Measurements from ENCODE around the gene TMEM236.

TMEM236 gene

DNA sequence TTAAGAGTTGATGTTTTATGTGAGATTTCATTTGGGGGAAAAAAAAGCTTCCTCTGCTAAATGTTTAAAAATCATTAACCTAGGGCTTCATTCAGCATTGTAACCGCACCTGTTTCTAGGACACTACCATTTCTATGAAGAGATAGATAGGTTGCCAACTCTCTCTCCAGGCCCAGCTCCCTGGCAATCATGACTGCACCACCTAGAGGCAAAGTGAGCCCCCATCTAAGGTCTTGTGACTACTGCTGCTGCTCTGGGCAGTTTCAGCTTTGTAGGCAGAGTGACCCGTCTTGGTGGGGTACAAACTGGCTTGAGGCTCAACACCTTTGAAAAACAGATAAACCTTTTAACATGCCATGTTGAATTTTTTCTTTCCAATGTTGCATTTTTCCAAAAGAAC lies 29.9 kb downstream of the TMEM236 start:
- Histone ChIP-seq H3K27me3 (replicated peaks; ENCODE audit: insufficient read depth, low read length) (no peaks in the 10 kb centered on the region), H2AFZ (ENCODE audit: low read length) (no peak overlapping the region), H3K36me3 (replicated peaks; ENCODE audit: insufficient read depth, low read length) (no peaks in the 10 kb centered on the region), H3K4me1 (ENCODE audit: low read length) (0 out of 2 replicates have a peak, but pooled peaks cover 6% of the 10 kb centered on the region), H3K9me3 (replicated peaks; ENCODE audit: insufficient read depth, low read length) (no peaks in the 10 kb centered on the region), H3K4me2 (ENCODE audit: low read depth, low read length) (no peak overlapping the region), H3K9me2 (replicated peaks; ENCODE audit: insufficient read depth, low read length) (no peaks in the 10 kb centered on the region), H3K79me2 (ENCODE audit: low read length) (no peaks in the 10 kb centered on the region), H3K9ac (ENCODE audit: low read length) (no peak overlapping the region), H4K20me1 (ENCODE audit: insufficient read depth, low read length) (no peaks in the 10 kb centered on the region), H3K27ac (ENCODE audit: low read length) (no peak overlapping the region), H3F3A (ENCODE audit: insufficient read depth, low read length) (no peaks in the 10 kb centered on the region), H3K4me3 (ENCODE audit: low read length) (no peak overlapping the region)
- TF ChIP-seq, protein P1, sequence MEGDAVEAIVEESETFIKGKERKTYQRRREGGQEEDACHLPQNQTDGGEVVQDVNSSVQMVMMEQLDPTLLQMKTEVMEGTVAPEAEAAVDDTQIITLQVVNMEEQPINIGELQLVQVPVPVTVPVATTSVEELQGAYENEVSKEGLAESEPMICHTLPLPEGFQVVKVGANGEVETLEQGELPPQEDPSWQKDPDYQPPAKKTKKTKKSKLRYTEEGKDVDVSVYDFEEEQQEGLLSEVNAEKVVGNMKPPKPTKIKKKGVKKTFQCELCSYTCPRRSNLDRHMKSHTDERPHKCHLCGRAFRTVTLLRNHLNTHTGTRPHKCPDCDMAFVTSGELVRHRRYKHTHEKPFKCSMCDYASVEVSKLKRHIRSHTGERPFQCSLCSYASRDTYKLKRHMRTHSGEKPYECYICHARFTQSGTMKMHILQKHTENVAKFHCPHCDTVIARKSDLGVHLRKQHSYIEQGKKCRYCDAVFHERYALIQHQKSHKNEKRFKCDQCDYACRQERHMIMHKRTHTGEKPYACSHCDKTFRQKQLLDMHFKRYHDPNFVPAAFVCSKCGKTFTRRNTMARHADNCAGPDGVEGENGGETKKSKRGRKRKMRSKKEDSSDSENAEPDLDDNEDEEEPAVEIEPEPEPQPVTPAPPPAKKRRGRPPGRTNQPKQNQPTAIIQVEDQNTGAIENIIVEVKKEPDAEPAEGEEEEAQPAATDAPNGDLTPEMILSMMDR (IDR thresholded peaks at IDR 0.05; ENCODE audit: low read length), result no peak
- TF ChIP-seq EZH2phosphoT487 (IDR thresholded peaks at IDR 0.05; ENCODE audit: low read length), result no peak
- TF ChIP-seq EZH2 (optimal IDR thresholded peaks at IDR 0.05; ENCODE audit: low read depth, low read length), result no peak
- DNase-seq, result no peak

DNA sequence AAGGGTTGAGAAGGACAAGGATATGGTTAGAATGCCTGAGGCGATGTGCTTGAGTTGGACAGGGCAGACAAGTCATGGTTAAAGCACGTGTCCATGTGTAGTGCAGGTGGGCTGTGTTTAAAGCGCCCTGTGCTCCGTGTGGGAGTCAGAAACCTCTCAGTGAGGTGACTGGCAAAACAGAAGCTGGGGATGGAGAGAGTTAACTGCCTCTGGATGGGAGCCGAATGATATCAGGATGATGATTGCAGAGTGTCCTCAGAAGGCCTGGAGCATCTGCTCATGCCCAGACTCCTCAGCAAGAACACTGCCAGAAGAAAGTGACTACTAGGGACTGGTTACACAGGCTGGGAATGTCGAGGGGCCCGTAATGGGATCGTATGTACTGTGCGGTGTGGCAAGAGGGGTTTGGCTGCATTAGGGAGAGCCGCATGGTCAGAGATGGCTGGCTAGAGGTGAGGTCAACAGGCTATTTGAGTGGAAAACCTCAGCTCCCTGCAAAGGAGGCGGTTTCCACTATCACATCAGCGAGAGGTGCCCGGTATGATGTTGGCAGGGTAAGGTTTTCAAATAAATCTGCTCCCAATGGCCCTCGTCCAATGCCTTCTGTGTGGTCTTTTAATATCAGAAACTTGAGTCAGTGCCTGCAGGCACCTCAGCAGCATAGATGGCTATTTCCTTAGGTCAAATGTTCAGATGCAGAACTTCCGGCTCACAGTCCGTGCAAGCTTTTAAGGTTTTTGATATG lies 31.1 kb downstream of the TMEM236 start:
- Histone ChIP-seq H3K27ac (ENCODE audit: low read length) (no peak overlapping the region), H3K4me2 (ENCODE audit: low read depth, low read length) (no peak overlapping the region), H4K20me1 (ENCODE audit: insufficient read depth, low read length) (no peaks in the 10 kb centered on the region), H3K79me2 (ENCODE audit: low read length) (no peaks in the 10 kb centered on the region), H3K9ac (ENCODE audit: low read length) (no peak overlapping the region), H3F3A (ENCODE audit: insufficient read depth, low read length) (no peaks in the 10 kb centered on the region), H3K9me3 (replicated peaks; ENCODE audit: insufficient read depth, low read length) (no peaks in the 10 kb centered on the region), H3K4me3 (ENCODE audit: low read length) (no peak overlapping the region), H3K4me1 (ENCODE audit: low read length) (0 out of 2 replicates have a peak, but pooled peaks cover 6% of the 10 kb centered on the region), H3K27me3 (replicated peaks; ENCODE audit: insufficient read depth, low read length) (no peaks in the 10 kb centered on the region), H3K9me2 (replicated peaks; ENCODE audit: insufficient read depth, low read length) (no peaks in the 10 kb centered on the region), H3K36me3 (replicated peaks; ENCODE audit: insufficient read depth, low read length) (no peaks in the 10 kb centered on the region), H2AFZ (ENCODE audit: low read length) (no peak overlapping the region)
- no peak for DNase-seq
- TF ChIP-seq EZH2 (optimal IDR thresholded peaks at IDR 0.05; ENCODE audit: low read depth, low read length), result no peak

DNA sequence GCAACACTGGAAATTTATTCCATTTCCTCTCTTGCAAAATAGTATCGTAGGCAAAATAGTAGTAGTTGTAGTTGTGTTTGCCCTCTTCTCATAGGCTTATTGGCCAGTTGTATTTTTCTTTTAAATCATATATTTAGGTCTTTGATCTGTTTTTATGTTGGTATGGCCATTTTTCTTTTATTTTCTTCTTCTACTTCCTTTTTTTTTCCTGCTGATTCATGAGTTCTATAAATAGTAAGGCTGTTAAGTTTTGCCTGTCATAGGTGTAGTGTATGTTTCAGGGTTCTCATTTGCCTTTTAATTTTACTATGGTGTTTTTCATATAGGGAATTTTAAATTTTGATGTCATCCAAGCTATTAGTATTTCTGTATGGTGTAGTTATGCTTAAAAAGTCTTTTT lies 31.8 kb downstream of the TMEM236 start:
- no peak overlapping the region for H3K9ac ChIP-seq (ENCODE audit: low read length)
- H3K36me3 ChIP-seq (replicated peaks; ENCODE audit: insufficient read depth, low read length), result no peaks in the 10 kb centered on the region
- no peaks in the 10 kb centered on the region for H3K79me2 ChIP-seq (ENCODE audit: low read length)
- no peak overlapping the region for H3K4me3 ChIP-seq (ENCODE audit: low read length)
- H3K9me3 ChIP-seq (replicated peaks; ENCODE audit: insufficient read depth, low read length), result no peaks in the 10 kb centered on the region
- no peaks in the 10 kb centered on the region for H4K20me1 ChIP-seq (ENCODE audit: insufficient read depth, low read length)
- no peak overlapping the region for H3K27ac ChIP-seq (ENCODE audit: low read length)
- no peaks in the 10 kb centered on the region for H3F3A ChIP-seq (ENCODE audit: insufficient read depth, low read length)
- no peaks in the 10 kb centered on the region for H3K27me3 ChIP-seq (replicated peaks; ENCODE audit: insufficient read depth, low read length)
- no peak for DNase-seq
- no peak for TF ChIP-seq EZH2 (optimal IDR thresholded peaks at IDR 0.05; ENCODE audit: low read depth, low read length)
- TF ChIP-seq EZH2phosphoT487 (IDR thresholded peaks at IDR 0.05; ENCODE audit: low read length), result no peak
- TF ChIP-seq, protein P1 (IDR thresholded peaks at IDR 0.05; ENCODE audit: low read length), result no peak
- H2AFZ ChIP-seq (ENCODE audit: low read length), result no peak overlapping the region
- no peaks in the 10 kb centered on the region for H3K9me2 ChIP-seq (replicated peaks; ENCODE audit: insufficient read depth, low read length)
- H3K4me1 ChIP-seq (ENCODE audit: low read length), result 0 out of 2 replicates have a peak, but pooled peaks cover 6% of the 10 kb centered on the region
- no peak overlapping the region for H3K4me2 ChIP-seq (ENCODE audit: low read depth, low read length)

DNA sequence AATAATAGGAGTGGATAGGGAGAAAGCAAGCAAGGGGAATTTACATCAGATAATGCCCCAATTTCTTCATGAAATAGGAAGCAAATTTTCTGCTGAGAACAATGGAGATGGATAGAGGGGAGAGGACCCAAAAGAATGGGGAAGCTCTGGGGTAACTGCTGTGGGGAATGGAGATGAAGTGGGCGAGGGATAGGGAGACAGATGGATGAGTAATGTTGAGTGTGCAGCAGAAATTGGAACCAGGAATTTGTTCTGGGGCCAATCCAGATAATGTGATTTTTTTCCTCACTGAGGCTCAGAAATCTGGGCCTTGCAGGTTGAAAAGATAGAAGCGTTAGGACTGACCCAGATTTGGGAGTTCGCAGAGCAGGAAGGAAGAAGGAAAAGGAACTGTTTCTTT lies 32.7 kb downstream of the TMEM236 start:
- no peak overlapping the region for H3K4me2 ChIP-seq (ENCODE audit: low read depth, low read length)
- no peak overlapping the region for H3K4me3 ChIP-seq (ENCODE audit: low read length)
- no peak overlapping the region for H3K27ac ChIP-seq (ENCODE audit: low read length)
- H3K36me3 ChIP-seq (replicated peaks; ENCODE audit: insufficient read depth, low read length), result no peaks in the 10 kb centered on the region
- no peak overlapping the region for H2AFZ ChIP-seq (ENCODE audit: low read length)
- no peaks in the 10 kb centered on the region for H3K9me3 ChIP-seq (replicated peaks; ENCODE audit: insufficient read depth, low read length)
- DNase-seq, result no peak
- TF ChIP-seq EZH2phosphoT487 (IDR thresholded peaks at IDR 0.05; ENCODE audit: low read length) (no peak), EZH2 (optimal IDR thresholded peaks at IDR 0.05; ENCODE audit: low read depth, low read length) (no peak)
- TF ChIP-seq, protein P1 (IDR thresholded peaks at IDR 0.05; ENCODE audit: low read length), result no peak
- H3K27me3 ChIP-seq (replicated peaks; ENCODE audit: insufficient read depth, low read length), result no peaks in the 10 kb centered on the region
- H3K9ac ChIP-seq (ENCODE audit: low read length), result no peak overlapping the region
- no peaks in the 10 kb centered on the region for H3K79me2 ChIP-seq (ENCODE audit: low read length)
- H3F3A ChIP-seq (ENCODE audit: insufficient read depth, low read length), result no peaks in the 10 kb centered on the region
- H4K20me1 ChIP-seq (ENCODE audit: insufficient read depth, low read length), result no peaks in the 10 kb centered on the region
- 0 out of 2 replicates have a peak, but pooled peaks cover 6% of the 10 kb centered on the region for H3K4me1 ChIP-seq (ENCODE audit: low read length)
- no peaks in the 10 kb centered on the region for H3K9me2 ChIP-seq (replicated peaks; ENCODE audit: insufficient read depth, low read length)

Data from MM.1S (cell line).